GM12801 (cell line): Measurements from ENCODE around the gene ATP7A.

Experiments
- CTCF ChIP-seq: IDR thresholded peaks from one replicate; pipeline ENCODE4 v1.5.1; 2011; ENCODE audit warnings: control low read depth; ENCODE audit not compliant: insufficient read length; ENCODE audit errors: extremely low read depth

The ATP7A gene

GRCh38 chrX:77967631-77968030 is 57.1 kb downstream of the ATP7A start:
- no peak for TF ChIP-seq CTCF

- no peak for TF ChIP-seq CTCF
These were observed 59.0 kb downstream of the ATP7A start, which contains the start of gene PGAM4 for GRCh38 chrX:77969538-77969937. Gene PGAM4 (minus strand): TSS chrX:77969638. CDS start chrX:77969638, 0 bp downstream.

GRCh38 chrX:77975755-77976154 is 65.3 kb downstream of the ATP7A start:
- no peak for TF ChIP-seq CTCF

DNA sequence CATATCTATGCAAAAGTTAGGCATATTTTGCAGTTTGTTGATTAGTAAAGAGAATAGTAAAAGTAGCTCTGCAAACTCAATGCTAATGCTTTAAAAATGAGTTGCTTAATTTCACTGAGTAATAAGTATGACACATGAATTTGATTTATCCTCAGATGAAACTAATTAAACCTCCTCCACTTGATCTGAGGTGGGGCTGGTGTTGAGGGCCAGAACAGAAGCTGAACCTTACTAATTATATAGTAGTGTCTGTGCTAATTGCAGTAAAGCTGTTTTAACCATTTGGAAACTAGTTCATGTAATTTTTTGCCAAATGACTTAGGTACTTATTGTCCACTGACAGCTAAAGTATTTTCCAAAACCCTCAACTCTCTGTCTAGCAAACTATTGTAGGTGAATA is 66.6 kb downstream of the ATP7A start:
- TF ChIP-seq CTCF: no peak

GRCh38 chrX:77977518-77977917 is 67.0 kb downstream of the ATP7A start:
- no peak for TF ChIP-seq CTCF

DNA sequence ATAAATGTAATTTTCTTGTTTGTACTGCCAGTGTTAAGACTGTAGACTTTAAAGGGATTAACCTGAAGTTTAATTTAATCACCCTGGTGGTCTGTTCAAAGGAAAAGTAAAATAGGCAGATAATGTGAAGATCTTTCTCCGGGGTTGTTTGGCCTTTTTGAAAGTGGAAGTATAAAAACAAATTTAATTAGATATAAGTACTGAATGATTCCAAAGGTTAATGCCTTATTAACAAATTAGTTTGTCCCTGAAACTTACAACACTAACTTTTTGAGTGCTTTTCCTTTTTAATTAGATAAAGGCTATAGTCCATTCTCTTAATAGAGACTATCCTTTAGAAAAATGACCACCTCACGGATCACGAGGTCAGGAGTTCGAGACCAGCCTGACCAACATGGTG is 69.4 kb downstream of the ATP7A start:
- TF ChIP-seq CTCF: no peak

GRCh38 chrX:78011846-78012245 is 101.4 kb downstream of the ATP7A start:
- no peak for TF ChIP-seq CTCF
